Esophagus muscularis mucosa (tissue), 4 donors: Measurements from ENCODE around the gene CCND2.

Source experiments
- CTCF ChIP-seq, 3 experiments: fragments of 200-600 bp in 2 of 3; fragments of 450-650 bp in 1 of 3; sonication (generic) in 2 of 3; IDR thresholded peaks; one replicate each; pipeline ENCODE4 v1.5.1; 2017 to 2019; ENCODE audit warnings: antibody characterized with exemption in 3 of 3, mild to moderate bottlenecking in 2 of 3, moderate library complexity in 1 of 3
- EP300 ChIP-seq: sonication (generic); formaldehyde crosslinking; IDR thresholded peaks from one replicate; pipeline ENCODE4 v1.6.1; 2017; ENCODE audit warnings: antibody characterized with exemption
- POLR2AphosphoS5 ChIP-seq, 2 donors: sonication (generic); formaldehyde crosslinking; IDR thresholded peaks; one replicate each; pipeline ENCODE4 v1.6.1; 2017; ENCODE audit warnings: antibody characterized with exemption in 2 of 2

GRCh38 chr12:4269279-4269991, 4.1 kb upstream of the CCND2 start:
- TF ChIP-seq CTCF (IDR thresholded peaks at IDR 0.05) (peak; percentile 14 to 44 (median 23)), POLR2AphosphoS5 (IDR thresholded peaks at IDR 0.05) (peak; percentile 77 to 79), EP300 (no peak)
